Colon (tissue), 2 donors: ENCODE results near the gene RIMS4.

Source experiments
- FAIRE-seq: peaks from 2 replicates; lab custom pipeline; 2012; peaks lifted over from hg19 to GRCh38; lab: Jason Lieb, UNC
- donor health status: control.
- donor health status: control.

The RIMS4 gene

GRCh38 chr20:44719841-44720240 is 90.5 kb downstream of the RIMS4 start:
- no peak for FAIRE-seq

GRCh38 chr20:44717986-44718385 is 92.4 kb downstream of the RIMS4 start:
- FAIRE-seq, result no peak

DNA sequence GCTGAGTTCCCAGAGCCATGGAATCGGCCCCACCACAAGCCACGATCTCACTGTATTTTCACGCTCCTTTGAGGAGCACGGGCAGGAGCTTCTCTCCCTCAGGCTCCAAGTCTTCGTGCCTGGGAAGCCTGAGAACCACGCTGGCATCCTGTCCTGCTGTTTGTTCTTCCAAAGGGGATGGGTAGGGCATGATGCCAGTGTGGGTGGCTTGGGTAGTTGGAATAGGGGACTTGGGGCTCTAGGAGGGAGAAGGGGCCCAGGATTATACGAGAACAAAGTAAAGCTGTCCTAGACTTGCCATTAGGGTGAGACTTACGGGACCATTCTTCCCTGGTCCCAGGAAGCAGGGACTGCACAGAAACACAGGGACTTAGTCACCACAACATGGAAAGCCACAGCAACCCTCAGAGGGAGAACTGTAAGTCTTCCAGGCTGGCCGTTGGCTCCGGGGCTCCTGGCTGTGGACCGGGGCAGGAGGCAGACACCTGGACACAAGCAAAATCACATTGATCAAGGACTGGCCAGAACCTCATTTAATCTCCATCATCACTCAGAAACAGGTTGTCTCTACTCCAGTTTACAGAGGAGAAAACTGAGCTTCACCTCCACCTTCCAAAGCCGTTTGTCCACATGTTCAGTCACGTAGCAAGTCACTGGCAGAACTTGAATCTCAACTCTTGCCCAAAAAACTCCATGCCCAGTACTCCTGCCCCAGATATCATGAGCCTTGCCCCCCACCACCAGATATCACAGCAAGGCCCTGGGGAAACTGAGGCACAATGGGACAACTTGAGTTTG is 93.8 kb downstream of the RIMS4 start:
- FAIRE-seq, result no peak

DNA sequence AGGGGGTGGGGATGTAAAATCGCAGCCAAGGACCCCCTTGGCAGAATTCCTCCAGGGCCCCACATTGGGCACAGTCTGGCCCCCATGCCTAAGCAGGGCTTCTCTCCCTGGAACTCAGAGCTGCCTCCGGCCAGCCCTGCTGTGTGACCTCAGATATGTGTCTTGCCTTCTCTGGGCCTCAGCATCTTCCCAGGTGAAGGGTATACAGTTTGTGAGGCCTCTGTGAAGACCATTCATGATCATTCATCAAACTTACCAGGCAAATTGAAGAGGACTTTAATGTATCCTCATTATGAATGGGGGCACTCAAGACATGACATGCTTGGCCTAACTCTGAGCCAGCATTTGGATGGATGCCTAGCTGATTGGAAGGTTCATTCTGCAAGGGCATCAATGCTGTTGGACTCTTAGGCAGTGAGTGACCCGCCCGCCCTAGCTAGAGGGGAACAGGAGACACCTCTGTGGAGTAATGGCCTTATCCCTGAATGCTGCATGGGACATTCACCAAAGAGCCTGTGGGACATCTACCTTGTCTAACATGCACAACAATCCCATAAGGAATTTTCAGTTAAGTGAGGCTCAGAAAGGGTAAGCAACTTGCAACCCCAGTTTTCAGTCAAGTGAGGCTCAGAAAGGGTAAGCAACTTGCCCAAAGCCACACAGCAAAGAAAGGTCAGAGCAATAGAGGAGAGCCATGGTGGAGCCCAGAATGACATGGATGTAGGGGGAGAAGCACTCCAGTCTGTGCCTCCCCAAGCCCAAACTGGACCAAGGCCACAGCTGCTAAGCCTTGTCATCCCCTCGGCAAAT is 94.6 kb downstream of the RIMS4 start:
- no peak for FAIRE-seq

DNA sequence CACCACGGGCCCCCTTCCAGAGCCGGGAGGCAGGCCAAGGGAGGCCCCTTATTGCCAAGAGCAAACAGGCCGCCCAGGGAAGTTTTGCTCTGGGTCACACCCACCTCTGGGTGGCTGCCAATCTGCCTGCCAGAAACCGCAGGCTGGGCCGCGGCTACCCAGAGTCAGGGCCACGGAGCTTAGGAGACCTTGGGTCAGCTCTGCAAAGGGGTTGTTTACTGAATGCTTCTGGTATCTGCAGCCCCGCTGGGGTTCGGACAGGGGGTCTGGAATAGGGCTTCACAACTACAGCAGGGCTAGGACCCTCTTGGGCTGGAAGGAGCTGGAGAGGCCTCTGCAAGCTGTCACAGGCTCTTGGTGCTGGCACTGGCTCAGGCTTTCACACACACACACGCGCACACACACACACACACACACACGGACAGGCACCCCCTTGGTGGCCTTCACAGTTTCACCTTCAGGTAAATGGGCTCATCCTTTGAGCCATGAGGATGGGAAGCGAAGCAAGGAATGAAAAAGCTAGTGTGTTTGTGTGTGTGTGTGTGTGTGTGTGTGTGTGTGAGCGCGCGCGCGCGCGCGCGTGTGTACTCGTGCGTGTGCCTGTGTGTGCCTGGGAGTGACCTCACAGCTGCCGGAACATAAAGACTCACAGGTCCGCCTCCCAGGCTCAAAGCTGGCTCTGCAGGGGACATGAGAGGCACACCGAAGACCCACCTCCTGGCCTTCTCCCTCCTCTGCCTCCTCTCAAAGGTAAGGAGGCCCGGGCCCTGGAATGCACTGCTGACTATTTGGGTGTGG is 95.4 kb downstream of the RIMS4 start, which contains the start of gene CCN5:
CCN5 (plus strand) TSS at position 669 of the 798 bp plus-strand sequence; CDS start at position 691, 22 bp downstream.
- FAIRE-seq, result no peak

GRCh38 chr20:44714102-44714700 is 96.1 kb downstream of the RIMS4 start:
- no peak for FAIRE-seq

DNA sequence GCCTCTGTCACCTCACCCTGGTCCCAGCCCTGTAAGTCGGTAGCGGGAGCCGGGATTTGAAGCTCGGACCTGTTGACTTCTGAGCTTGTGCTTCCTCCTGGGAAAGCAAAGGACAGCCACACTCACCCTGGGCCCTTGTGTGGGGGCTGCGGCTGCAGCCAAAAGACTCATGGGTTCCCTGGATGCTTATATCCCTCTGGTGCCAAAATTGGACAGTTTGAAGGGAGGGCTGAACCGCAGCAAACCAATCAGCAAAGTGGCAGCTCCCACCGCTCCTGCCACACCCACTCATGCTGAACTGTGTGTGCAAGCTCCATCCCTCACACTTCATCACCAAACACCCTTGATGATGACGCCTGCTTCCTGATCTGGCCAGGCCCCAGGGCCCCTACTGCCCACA is 99.1 kb downstream of the RIMS4 start:
- no peak for FAIRE-seq

DNA sequence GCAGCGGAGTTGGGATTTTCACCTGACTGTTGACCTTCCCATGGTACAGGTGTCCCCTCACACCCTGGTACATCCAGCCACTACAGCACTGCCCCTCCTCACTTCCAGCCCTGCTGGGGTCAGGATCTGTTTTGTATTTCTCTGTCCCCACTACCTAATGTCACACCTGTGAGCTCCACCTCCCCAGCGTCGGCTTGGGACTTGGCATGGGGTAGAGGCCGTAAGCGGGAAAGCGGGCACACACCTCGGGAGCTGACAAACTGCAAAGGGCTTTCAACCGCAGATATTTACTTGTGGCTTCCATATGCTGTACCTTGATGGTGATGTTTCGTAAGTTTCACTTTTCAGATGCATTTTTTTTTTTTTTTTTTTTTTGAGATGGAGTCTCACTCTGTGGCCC is 100.5 kb downstream of the RIMS4 start:
- no peak for FAIRE-seq

GRCh38 chr20:44709380-44709779 is 101.0 kb downstream of the RIMS4 start:
- no peak for FAIRE-seq

DNA sequence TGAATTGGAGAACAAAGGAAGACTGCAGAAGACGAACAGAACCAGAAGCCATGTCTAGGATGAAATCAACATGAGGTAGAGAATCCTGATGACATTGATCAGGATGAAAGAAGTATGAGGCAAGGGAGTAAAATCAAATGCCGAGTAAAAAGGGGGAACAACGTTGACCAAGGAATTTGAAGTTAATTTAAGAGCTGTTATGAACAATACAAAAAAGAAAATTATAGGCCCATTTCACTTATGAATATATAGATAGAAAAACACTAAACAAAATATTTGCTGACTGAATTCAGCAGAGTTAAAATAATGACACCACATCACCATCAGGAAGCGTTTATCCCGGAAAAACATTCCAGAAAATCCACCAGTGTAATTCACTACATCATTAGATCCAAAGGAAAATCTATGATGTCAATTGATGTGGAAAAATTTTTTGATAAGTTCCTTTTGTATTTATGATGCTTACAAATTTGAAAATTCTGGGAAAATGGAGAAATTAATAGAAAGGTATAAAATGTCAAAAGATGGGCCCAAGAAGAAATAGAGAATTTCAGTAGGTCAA is 103.2 kb downstream of the RIMS4 start:
- FAIRE-seq, result no peak

GRCh38 chr20:44706301-44707017 is 103.9 kb downstream of the RIMS4 start:
- no peak for FAIRE-seq

DNA sequence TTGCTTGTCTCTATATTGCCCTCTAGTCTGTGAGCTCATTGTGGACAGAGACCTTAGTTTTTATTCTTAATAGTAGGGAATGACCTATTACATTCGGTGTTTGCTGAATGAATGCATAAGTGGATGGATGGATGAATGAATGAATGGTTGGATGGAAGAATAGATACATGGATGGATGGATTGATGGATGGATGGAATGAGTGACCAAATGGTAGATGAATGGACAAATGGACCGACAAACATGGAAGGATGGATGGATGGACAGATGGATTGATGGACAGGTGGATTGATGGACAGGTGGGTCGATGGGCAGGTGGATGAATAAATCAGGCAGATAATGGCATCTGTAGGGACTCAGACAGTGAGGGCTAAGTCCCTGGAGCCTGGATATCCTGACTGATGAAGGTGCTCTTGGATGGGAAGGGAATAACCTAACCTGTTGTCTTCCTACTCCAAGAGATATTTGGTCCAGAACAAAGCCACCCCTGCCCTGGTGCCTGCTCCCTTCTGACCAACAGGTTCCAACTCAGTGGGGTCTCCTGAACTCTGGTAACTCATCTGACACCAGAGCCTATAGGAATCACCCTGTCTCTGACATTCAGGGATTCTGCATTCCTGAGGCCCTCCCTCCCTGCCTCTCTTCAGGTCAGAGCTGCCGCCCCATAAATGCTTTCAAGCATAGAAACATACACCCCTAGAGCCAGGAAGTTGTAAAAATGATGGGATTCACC is 104.8 kb downstream of the RIMS4 start:
- FAIRE-seq, result no peak

DNA sequence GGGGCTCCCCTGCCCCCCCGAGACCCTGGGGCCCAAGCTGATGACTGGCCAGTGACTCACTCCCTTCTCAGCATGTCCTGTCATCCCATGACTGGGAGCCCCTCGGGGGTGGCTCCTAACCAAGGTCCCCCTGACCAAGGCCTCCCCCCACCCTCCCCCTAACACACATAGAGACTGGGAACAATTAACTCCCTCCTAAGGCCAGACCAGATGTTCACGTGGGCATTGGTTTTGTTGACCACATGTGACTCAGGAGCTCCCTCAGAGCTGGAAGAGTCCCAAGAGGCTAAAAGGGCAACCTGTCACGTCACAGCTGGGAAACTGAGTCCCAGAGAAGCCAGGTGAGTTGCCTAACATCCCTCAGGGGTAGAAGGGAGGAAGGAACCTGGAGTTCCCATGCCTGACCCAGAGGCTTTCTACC is 105.8 kb downstream of the RIMS4 start:
- no peak for FAIRE-seq

- no peak for FAIRE-seq
Measured at GRCh38 chr20:44703956-44704488, 106.3 kb downstream of the RIMS4 start.

- FAIRE-seq, result no peak
Measured at GRCh38 chr20:44703183-44703925, 107.0 kb downstream of the RIMS4 start.

GRCh38 chr20:44702776-44703175 is 107.6 kb downstream of the RIMS4 start:
- no peak for FAIRE-seq

DNA sequence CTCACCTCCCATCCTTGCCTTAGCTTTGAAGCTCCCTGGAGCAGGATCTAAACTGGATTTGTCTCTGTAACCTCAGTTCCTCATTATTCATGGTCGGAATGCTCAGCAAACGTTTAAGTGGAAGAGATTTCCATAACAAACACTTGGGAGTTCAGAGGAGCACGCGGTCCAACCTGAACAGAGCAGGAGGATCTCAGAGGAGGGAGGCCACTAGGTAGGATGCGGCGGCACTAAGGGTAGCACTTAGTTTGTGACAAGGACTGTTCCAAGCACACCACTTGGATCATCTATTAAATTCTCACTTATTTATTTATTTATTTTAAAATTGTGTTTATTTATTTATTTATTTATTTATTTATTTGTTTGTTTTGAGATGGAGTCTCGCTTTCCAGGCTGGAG is 108.5 kb downstream of the RIMS4 start:
- FAIRE-seq, result no peak
